HPDE6-E6E7 (cell line): Measurements from ENCODE around the gene TIAM1.

Experiments
- DNase-seq: peaks from one replicate; pipeline ENCODE4 v3.0.0; 2011; ENCODE audit warnings: missing footprints; ENCODE audit errors: extremely low spot score

Gene TIAM1

GRCh38 chr21:31330144-31330483 lies 13.9 kb downstream of the TIAM1 start:
- DNase-seq = no peak

GRCh38 chr21:31329456-31330143 lies 14.5 kb downstream of the TIAM1 start:
- no peak for DNase-seq

- no peak for DNase-seq
Measured at GRCh38 chr21:31326522-31327242, 17.4 kb downstream of the TIAM1 start.

- no peak for DNase-seq
Measured at GRCh38 chr21:31318971-31319370, 25.1 kb downstream of the TIAM1 start.

- DNase-seq = no peak
Measured at GRCh38 chr21:31317688-31318087, 26.4 kb downstream of the TIAM1 start.

- no peak for DNase-seq
Measured at GRCh38 chr21:31316488-31317169, 27.4 kb downstream of the TIAM1 start.

GRCh38 chr21:31316072-31316471 lies 28.0 kb downstream of the TIAM1 start:
- DNase-seq = no peak

- DNase-seq = peak; percentile 57
Measured at GRCh38 chr21:31310750-31311149, 33.3 kb downstream of the TIAM1 start.

GRCh38 chr21:31308584-31308983 lies 35.5 kb downstream of the TIAM1 start:
- DNase-seq = no peak

GRCh38 chr21:31305888-31306287 lies 38.2 kb downstream of the TIAM1 start:
- no peak for DNase-seq

- DNase-seq = peak; percentile 70
Measured at GRCh38 chr21:31299291-31300147, 44.5 kb downstream of the TIAM1 start.

- DNase-seq = no peak
Measured at GRCh38 chr21:31298618-31299269, 45.3 kb downstream of the TIAM1 start.

GRCh38 chr21:31297806-31298205 lies 46.3 kb downstream of the TIAM1 start:
- DNase-seq = no peak

- no peak for DNase-seq
Measured at GRCh38 chr21:31295676-31296075, 48.4 kb downstream of the TIAM1 start.

GRCh38 chr21:31294691-31295090 lies 49.4 kb downstream of the TIAM1 start:
- DNase-seq = no peak

- peak; percentile 80 for DNase-seq
Measured at GRCh38 chr21:31293986-31294385, 50.1 kb downstream of the TIAM1 start.

- no peak for DNase-seq
Measured at GRCh38 chr21:31290765-31291164, 53.3 kb downstream of the TIAM1 start.

- DNase-seq = no peak
Measured at GRCh38 chr21:31289702-31290101, 54.4 kb downstream of the TIAM1 start.

- no peak for DNase-seq
Measured at GRCh38 chr21:31288191-31288590, 55.9 kb downstream of the TIAM1 start.

GRCh38 chr21:31287201-31287600 lies 56.9 kb downstream of the TIAM1 start:
- DNase-seq = no peak

GRCh38 chr21:31286621-31287020 lies 57.4 kb downstream of the TIAM1 start:
- DNase-seq = no peak
